BE2C (cell line): Measurements from ENCODE around the gene AIM2.
"Not testable (repeated sequence)": the region's sequence is repeated elsewhere in the genome, so short reads cannot be mapped to it uniquely, and the experiment has no call there.

ENCODE experiments used
- DNase-seq: peaks from one replicate; pipeline ENCODE4 v3.0.0-alpha.2; 2020
- H3K27me3 ChIP-seq: fragments of 250-450 bp; sonication (Bioruptor Pico); 2 replicates; pipeline ENCODE4 v1.5.1; 2020; ENCODE audit warnings: mild to moderate bottlenecking
- H3K36me3 ChIP-seq: fragments of 250-450 bp; sonication (Bioruptor Pico); 2 replicates; pipeline ENCODE4 v1.5.1; 2020; ENCODE audit warnings: mild to moderate bottlenecking
- H3K4me1 ChIP-seq: fragments of 250-450 bp; sonication (Bioruptor Pico); 2 replicates; pipeline ENCODE4 v1.5.1; 2020
- H3K4me3 ChIP-seq: 2 replicates; pipeline ENCODE4 v1.5.1; 2011; ENCODE audit warnings: low read depth, low read length
- H3K9me3 ChIP-seq: fragments of 250-450 bp; sonication (Bioruptor Pico); 2 replicates; pipeline ENCODE4 v1.5.1; 2020
- TF ChIP-seq, protein P1 (sequence below): IDR thresholded peaks from 2 replicates; pipeline ENCODE4 v1.5.1; 2012; ENCODE audit warnings: mild to moderate bottlenecking, low read depth, low read length

The AIM2 gene

DNA sequence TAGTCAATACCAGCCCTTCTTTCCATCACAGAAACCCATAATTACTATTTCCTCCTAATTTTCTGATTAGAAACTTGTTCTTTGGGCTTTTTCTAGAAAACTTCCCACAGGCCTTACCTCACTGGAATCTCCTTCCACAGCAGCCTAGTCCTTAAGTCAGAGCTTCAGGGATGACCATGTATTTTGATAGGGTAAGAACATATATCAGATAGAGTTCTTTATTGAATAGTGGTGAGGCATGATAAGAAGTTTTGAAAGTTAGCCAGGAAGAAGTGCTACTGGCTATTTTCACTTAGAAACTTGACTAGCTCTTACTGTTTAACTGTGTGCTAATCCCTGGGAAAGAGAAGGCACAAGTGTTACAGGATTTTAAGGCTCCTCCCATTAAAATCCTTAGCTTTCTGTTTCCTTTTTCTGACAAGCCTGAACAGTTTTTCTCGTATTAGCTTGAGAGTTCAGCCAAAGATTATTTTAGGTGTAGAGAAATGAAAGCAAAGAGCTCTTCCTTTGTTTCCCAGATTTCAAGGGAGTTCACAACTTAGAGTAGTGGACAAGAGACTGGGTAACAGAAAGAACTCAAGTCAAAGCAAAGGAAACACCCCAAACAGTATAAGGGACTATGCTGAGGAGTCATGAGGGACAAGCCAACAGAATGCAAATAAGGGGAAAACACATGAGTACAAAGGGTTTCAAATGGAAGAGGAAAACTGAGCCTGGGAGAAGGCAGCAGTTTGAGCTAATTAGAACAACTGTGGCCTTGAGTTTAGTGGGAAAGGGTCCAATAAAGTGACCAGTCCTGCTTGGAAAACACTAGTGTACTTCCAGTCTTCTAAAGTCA is 37.2 kb upstream of the AIM2 start:
- no peak for DNase-seq

DNA sequence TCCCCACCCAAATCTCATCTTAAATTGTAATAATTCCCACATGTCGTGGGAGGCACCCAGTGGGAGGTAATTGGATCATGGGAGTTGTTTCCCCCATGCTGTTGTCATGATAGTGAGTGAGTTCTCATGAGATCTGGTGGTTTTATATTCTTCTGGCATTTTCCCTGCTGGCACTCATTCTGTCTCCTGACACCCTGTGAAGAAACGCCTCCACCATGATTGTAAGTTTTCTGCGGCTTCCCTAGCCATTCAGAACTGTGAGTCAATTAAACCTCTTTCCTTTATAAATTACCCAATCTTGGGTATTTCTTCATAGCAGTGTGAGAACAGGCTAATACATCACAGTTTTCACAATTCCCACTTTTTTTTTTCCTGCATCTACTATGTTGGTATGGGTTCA is 26.5 kb upstream of the AIM2 start:
- not testable (repeated sequence) for H3K27me3 ChIP-seq, DNase-seq

More for the DNA sequence above, 37.2 kb upstream of the AIM2 start:
- Histone ChIP-seq H3K4me3 (no peak overlapping the region), H3K9me3 (no peaks in the 10 kb centered on the region), H3K27me3 (no peaks in the 10 kb centered on the region), H3K4me1 (no peaks in the 10 kb centered on the region), H3K36me3 (no peaks in the 10 kb centered on the region)
- TF ChIP-seq, protein P1, sequence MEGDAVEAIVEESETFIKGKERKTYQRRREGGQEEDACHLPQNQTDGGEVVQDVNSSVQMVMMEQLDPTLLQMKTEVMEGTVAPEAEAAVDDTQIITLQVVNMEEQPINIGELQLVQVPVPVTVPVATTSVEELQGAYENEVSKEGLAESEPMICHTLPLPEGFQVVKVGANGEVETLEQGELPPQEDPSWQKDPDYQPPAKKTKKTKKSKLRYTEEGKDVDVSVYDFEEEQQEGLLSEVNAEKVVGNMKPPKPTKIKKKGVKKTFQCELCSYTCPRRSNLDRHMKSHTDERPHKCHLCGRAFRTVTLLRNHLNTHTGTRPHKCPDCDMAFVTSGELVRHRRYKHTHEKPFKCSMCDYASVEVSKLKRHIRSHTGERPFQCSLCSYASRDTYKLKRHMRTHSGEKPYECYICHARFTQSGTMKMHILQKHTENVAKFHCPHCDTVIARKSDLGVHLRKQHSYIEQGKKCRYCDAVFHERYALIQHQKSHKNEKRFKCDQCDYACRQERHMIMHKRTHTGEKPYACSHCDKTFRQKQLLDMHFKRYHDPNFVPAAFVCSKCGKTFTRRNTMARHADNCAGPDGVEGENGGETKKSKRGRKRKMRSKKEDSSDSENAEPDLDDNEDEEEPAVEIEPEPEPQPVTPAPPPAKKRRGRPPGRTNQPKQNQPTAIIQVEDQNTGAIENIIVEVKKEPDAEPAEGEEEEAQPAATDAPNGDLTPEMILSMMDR: no peak

DNA sequence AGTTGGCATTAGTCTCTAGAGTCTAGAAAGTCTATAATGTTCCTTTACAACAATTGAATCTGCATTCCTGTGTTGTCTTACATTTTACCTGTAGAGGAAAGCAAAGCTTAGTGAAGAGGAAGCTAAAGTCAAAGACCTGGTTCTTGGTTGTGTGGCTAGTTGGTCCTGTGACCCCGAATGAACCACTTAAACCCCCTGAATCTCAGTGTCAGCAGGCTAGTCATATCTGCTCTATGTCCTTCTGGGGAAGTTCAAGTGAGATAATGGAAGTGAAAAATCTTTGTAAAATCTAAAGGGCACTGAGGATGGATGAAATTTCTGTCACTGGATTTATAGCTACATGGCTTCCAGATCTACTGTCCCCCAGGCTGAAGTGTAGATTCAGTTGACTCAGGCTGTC is 24.0 kb upstream of the AIM2 start:
- no peaks in the 10 kb centered on the region for H3K4me1 ChIP-seq
- no peaks in the 10 kb centered on the region for H3K27me3 ChIP-seq
- no peak overlapping the region for H3K4me3 ChIP-seq
- TF ChIP-seq, protein P1: no peak
- H3K9me3 ChIP-seq: no peaks in the 10 kb centered on the region
- H3K36me3 ChIP-seq: no peaks in the 10 kb centered on the region
- no peak for DNase-seq

More for the DNA sequence above, 26.5 kb upstream of the AIM2 start:
- H3K4me3 ChIP-seq, H3K9me3 ChIP-seq, H3K36me3 ChIP-seq, H3K4me1 ChIP-seq: not testable (repeated sequence)

DNA sequence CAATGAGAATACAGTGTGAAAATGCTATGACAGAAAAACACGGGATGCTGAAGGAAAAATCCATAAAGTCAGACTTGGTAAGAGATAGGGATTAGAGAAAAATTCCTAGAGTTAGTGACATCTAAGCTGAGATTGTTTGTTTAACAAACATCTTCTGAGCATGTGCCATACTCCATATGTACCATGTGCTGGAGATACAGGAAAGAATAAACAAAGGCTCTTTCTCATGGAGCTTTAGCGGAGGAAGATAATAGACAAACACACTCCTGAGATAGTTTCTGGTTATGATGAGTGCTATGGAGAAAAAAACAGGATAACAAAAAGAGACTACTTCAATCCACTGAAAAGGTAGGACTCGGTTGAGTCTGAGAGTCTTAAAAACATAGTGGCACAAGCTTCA is 22.0 kb upstream of the AIM2 start:
- Histone ChIP-seq H3K27me3 (no peaks in the 10 kb centered on the region), H3K9me3 (no peaks in the 10 kb centered on the region), H3K4me1 (no peaks in the 10 kb centered on the region), H3K36me3 (no peaks in the 10 kb centered on the region), H3K4me3 (no peak overlapping the region)
- DNase-seq: no peak
- TF ChIP-seq, protein P1: no peak

DNA sequence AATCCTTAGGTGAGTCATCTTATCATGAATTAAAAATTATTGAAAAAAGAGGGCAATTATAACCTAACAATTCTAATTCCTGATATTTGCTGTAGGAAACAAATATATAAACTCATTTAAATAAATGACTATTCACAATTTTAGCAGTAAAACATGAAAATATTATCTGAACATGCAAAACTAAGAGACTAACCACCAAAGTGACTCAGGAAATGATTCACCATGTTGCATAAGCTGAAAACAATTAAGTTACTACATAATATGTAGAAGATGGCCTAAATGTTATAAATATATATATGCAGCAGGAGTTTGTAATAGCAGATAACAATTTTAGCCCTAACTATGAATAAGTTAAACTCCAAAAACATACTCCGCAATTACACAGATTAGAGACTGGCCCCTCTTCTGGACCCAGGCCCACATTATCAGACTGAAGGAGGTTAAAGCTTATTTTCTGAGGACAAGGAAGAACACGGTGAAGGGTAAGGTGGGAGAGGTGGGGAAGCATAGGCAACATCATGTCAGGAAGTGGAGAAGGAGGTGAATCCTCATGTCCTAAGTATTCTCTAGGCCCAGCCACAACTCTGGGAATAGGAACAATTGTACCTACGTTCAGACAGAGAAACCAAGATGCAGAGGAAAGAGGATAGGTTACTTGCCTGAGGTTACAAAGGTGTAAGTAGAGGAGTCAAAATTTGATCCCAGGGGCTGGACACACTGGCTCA is 15.6 kb upstream of the AIM2 start:
- TF ChIP-seq, protein P1: no peak
- H3K9me3 ChIP-seq: no peaks in the 10 kb centered on the region
- H3K4me3 ChIP-seq: no peak overlapping the region
- H3K36me3 ChIP-seq: no peaks in the 10 kb centered on the region
- no peaks in the 10 kb centered on the region for H3K4me1 ChIP-seq
- H3K27me3 ChIP-seq: no peaks in the 10 kb centered on the region
- no peak for DNase-seq

DNA sequence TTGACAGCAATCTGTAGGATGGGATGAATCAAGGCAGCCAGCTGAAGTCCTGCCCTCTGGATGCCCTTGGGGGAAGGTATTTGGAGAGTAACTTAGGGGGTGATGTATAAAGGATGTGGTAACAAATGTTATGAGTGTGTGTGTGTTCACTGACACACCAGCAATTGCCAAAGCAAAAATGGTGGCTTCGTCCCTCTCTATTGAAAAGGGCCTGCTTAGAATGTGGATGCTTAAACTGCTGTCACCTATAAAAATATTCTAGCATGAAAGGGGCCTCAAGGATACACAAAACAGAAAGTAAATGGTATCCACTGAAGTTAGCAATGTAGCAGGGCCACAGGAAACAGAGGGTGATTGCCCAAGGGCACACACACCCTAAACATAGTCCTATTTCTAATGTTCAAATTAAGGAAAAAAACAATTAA is 15.1 kb upstream of the AIM2 start:
- H3K4me1 ChIP-seq: no peaks in the 10 kb centered on the region
- no peak for DNase-seq
- TF ChIP-seq, protein P1: no peak

More for the DNA sequence above, 15.1 kb upstream of the AIM2 start:
- H3K4me3 ChIP-seq: no peak overlapping the region
- no peaks in the 10 kb centered on the region for H3K36me3 ChIP-seq
- no peaks in the 10 kb centered on the region for H3K9me3 ChIP-seq
- H3K27me3 ChIP-seq: no peaks in the 10 kb centered on the region
